Measurements from ENCODE around the gene UGT1A6.

UGT1A6 gene

GRCh38 chr2:233818639-233819621 is 126.2 kb downstream of the UGT1A6 start:
- TF ChIP-seq, protein P1, sequence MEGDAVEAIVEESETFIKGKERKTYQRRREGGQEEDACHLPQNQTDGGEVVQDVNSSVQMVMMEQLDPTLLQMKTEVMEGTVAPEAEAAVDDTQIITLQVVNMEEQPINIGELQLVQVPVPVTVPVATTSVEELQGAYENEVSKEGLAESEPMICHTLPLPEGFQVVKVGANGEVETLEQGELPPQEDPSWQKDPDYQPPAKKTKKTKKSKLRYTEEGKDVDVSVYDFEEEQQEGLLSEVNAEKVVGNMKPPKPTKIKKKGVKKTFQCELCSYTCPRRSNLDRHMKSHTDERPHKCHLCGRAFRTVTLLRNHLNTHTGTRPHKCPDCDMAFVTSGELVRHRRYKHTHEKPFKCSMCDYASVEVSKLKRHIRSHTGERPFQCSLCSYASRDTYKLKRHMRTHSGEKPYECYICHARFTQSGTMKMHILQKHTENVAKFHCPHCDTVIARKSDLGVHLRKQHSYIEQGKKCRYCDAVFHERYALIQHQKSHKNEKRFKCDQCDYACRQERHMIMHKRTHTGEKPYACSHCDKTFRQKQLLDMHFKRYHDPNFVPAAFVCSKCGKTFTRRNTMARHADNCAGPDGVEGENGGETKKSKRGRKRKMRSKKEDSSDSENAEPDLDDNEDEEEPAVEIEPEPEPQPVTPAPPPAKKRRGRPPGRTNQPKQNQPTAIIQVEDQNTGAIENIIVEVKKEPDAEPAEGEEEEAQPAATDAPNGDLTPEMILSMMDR (IDR thresholded peaks at IDR 0.05; ENCODE audit: low read length, missing control alignments) = no peak
- no peak for DNase-seq (ENCODE audit: low read depth)

GRCh38 chr2:233819884-233820773 is 127.4 kb downstream of the UGT1A6 start:
- H3K4me3 ChIP-seq (replicated peaks; ENCODE audit: low read depth, low read length) = no peak overlapping the region
- TF ChIP-seq, protein P1 (IDR thresholded peaks at IDR 0.05; ENCODE audit: low read length, missing control alignments) = no peak
- DNase-seq (ENCODE audit: low read depth) = no peak

More at GRCh38 chr2:233818639-233819621, 126.2 kb downstream of the UGT1A6 start:
- no peak overlapping the region for H3K4me3 ChIP-seq (replicated peaks; ENCODE audit: low read depth, low read length)

DNA sequence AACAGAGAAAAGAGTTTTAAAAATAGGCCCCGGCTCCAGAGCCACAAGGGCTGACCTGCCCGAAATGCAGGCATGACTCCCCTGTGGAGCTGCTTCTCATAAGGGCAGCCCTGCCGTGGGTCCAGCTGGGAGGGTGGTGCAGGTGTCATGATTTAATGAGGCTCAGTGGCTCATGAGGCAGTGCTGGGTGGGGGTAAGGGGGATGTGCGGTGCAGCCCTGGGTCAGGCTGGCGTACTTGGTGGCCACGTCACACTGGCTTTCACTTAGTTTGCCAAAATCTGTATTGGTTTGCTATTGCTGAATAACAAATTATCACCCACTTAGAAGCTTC is 128.1 kb downstream of the UGT1A6 start:
- no peak for DNase-seq (ENCODE audit: low read depth)
- no peak overlapping the region for H3K4me3 ChIP-seq (replicated peaks; ENCODE audit: low read depth, low read length)
- TF ChIP-seq, protein P1 (IDR thresholded peaks at IDR 0.05; ENCODE audit: low read length, missing control alignments) = no peak

DNA sequence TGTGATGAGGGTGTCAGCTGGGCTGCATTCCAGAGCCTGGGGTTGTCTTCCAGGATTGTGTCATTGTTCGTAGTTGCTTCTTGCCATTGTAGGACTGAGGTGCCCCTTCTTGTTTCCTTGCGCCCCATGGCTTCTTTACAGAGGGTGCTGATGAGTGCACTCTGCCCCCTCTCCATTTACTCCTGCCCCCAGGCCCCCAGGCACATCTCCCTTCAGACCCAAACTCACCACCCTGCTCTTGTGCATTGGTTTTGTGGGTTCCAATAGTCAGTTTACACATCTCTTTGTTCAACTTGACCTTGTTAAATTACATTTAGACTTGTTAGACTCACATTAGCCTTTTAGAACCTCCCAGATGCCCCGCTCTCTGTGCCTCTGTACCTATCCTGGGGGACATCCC is 128.5 kb downstream of the UGT1A6 start:
- no peak for DNase-seq (ENCODE audit: low read depth)
- H3K4me3 ChIP-seq (replicated peaks; ENCODE audit: low read depth, low read length) = no peak overlapping the region
- TF ChIP-seq, protein P1 (IDR thresholded peaks at IDR 0.05; ENCODE audit: low read length, missing control alignments) = no peak

DNA sequence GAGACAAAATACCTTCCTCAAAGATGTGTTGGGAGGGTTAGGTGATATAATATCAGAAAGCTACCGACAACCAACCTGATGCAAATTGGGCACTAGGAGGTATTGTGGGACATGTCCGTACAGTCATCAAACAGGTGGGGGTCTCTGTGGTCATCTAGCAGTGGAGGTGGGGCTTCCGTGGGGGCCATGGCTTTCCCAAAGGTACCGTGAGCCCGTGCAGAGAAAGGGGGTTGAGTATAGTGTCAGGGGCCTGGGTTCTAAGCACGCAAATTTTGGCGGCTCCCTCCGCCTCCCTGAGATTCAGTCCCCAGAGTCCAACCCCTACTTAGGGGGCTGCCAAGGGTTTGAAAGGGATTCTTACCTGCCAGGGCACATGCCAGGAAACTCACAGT is 129.0 kb downstream of the UGT1A6 start:
- H3K4me3 ChIP-seq (replicated peaks; ENCODE audit: low read depth, low read length) = no peak overlapping the region
- TF ChIP-seq, protein P1 (IDR thresholded peaks at IDR 0.05; ENCODE audit: low read length, missing control alignments) = no peak
- DNase-seq (ENCODE audit: low read depth) = no peak

DNA sequence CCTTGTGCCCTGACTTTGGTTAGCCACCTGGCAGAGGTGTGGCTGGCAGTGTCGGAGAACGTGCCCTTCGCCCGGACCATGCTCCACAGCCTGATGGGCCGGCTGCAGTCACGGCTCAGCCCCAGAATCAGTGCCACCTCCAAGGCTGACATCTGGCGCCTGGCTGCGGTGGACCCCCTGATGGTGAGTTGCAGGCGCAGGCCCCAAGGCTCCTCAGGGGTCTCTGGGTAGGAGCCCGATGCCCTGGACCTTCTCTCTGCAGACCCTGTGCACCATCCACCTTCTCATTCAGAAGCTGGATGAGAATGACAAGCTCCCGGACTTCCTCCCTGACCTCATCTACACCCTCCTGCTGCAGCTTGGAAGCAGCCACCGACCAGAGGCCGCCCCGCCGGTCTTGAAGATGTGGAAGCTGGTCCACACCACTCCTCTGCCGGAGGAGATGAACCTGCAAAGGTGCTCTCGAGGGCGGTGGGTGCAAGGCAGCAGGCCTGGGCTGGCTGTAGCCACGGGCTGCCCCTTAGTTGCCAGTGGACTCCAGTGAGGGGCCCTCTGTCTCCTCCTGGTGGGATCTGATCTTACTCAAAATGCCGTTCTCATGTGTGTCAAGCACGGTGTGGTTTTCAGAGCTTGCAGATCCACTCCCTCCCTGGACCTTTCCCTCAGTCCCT is 129.5 kb downstream of the UGT1A6 start:
- no peak for DNase-seq (ENCODE audit: low read depth)
- TF ChIP-seq, protein P1 (IDR thresholded peaks at IDR 0.05; ENCODE audit: low read length, missing control alignments) = no peak
- no peak overlapping the region for H3K4me3 ChIP-seq (replicated peaks; ENCODE audit: low read depth, low read length)

All from fibroblast of pulmonary artery (primary cell).